NCI-H1930 (cell line): ENCODE results near the gene BDNF.

Experiments
- DNase-seq, 2 experiments: peaks; one replicate each; lab custom pipeline; 2025; lab: John Stamatoyannopoulos, UW

The BDNF gene

GRCh38 chr11:27625347-27625912, 74.8 kb downstream of the BDNF start:
- DNase-seq, result no peak

- no peak for DNase-seq
Measured at GRCh38 chr11:27623945-27624523, 76.2 kb downstream of the BDNF start.

GRCh38 chr11:27622541-27623300, 77.5 kb downstream of the BDNF start:
- DNase-seq, result no peak

- no peak for DNase-seq
Measured at GRCh38 chr11:27621405-27622161, 78.7 kb downstream of the BDNF start.

- no peak for DNase-seq
Measured at GRCh38 chr11:27619763-27620335, 80.4 kb downstream of the BDNF start.

GRCh38 chr11:27619039-27619574, 81.1 kb downstream of the BDNF start:
- DNase-seq, result no peak

GRCh38 chr11:27618281-27618915, 81.9 kb downstream of the BDNF start:
- DNase-seq, result no peak

GRCh38 chr11:27616711-27617110, 83.5 kb downstream of the BDNF start:
- no peak for DNase-seq

- DNase-seq, result no peak
Measured at GRCh38 chr11:27615833-27616232, 84.4 kb downstream of the BDNF start.

- no peak for DNase-seq
Measured at GRCh38 chr11:27614092-27614491, 86.2 kb downstream of the BDNF start.

GRCh38 chr11:27612932-27613880, 87.0 kb downstream of the BDNF start:
- no peak for DNase-seq

GRCh38 chr11:27611947-27612455, 88.3 kb downstream of the BDNF start:
- no peak for DNase-seq

GRCh38 chr11:27611390-27611789, 88.9 kb downstream of the BDNF start:
- no peak for DNase-seq

GRCh38 chr11:27610946-27611345, 89.3 kb downstream of the BDNF start:
- no peak for DNase-seq

GRCh38 chr11:27610280-27610679, 90.0 kb downstream of the BDNF start:
- DNase-seq, result no peak

GRCh38 chr11:27608951-27609350, 91.3 kb downstream of the BDNF start:
- DNase-seq, result no peak

- no peak for DNase-seq
Measured at GRCh38 chr11:27605422-27605821, 94.8 kb downstream of the BDNF start.
